HG03460 (cell line): Measurements from ENCODE around the gene PBX4.

Experiments
- ATAC-seq: cut with Tn5 transposase; IDR thresholded peaks from one replicate; pipeline ENCODE4 v1.9.1; 2021; ENCODE audit not compliant: unreplicated experiment

PBX4 gene

GRCh38 chr19:19592690-19593089, 25.8 kb downstream of the PBX4 start:
- ATAC-seq, result no peak

DNA sequence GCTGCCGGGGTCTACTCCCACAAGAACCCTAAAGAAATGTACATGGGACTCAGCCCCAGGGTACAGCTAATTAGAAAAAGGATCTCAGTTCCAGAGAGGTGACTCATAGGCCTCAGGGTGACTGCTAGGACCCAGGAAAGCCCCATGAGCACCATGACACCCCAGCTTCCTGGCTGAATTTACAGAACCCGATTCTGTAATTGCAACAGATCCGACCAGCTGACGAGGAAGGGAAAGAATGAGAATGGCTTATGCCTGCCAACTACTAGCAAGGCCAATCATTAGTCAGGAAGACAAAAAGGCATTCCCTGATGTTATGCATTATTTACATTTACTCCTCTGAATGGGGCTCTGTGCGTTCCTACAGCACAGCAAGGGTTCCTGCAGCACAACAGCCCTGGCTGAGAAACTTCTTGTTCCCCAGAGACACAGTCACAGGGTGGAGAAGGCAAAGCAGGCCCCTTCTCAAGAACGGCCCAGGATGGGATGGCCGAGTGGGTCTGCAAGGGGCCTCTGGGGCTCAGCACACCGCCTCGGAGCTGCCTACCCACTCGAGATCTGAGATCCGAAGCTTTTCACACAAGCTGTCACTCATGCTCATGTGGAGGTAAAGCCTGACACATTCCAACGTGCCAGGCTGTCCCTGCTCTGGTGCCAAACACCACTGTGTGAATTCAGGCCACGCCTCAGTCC, 27.2 kb downstream of the PBX4 start:
- no peak for ATAC-seq

- ATAC-seq, result no peak
Measured at GRCh38 chr19:19588546-19588945, 29.9 kb downstream of the PBX4 start.

GRCh38 chr19:19587771-19588170, 30.7 kb downstream of the PBX4 start:
- ATAC-seq, result no peak

DNA sequence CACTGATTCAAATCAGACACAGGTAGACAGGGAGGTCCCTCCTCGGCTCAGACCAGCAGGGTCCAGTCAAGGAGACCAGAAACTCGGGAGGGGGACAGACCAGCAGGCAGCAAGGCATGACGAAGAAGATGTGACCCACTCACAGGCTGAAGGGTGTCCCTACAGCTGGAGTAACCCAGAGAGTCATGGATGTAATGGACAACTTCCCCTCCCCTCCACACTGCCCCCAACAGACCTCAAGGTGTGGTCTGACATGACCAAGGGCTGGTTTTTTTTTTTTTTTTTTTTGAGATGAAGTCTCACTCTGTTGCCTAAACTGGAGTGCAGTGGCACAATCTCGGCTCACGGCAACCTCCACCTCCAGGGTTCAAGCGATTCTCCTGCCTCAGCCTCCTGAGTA, 34.1 kb downstream of the PBX4 start:
- ATAC-seq, result no peak

DNA sequence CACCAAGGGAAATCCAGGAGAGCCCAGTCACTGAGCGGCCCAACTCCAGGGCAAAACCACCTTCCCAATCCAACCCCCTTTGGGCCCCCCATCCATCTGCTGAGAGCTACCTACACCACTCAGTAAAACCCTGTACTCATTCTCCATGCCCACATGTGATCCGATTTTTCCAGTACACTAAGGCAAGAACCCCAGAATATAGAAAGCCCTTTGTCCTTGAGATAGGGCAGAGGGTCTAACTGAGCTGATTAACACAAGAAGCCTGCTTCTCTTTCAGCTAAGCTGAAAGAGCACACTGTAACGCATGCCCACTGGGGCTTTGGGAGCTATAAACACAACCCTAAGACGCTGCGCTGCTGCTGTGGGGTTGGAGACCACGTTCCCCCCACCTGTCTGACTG, 36.0 kb downstream of the PBX4 start:
- ATAC-seq, result no peak

DNA sequence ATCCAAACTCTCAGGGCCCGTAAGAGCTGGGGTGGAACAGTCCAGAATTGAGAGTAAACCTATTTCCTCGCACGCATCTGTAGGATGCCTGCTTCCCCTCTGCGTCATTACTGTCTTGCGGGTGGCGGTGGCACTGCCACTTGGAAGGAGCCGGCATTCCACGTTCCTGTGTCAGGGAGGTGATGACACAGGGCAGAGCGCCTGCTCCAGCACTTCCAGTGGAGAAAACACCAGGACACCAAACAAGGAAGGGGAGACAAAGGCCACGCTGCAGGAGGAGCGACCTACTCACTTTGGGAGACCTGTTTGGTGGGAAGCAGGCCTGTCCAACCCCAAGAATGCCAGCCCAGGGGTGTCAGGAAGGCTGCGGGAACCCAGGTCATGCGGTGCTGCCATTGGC, 37.1 kb downstream of the PBX4 start:
- ATAC-seq, result no peak

DNA sequence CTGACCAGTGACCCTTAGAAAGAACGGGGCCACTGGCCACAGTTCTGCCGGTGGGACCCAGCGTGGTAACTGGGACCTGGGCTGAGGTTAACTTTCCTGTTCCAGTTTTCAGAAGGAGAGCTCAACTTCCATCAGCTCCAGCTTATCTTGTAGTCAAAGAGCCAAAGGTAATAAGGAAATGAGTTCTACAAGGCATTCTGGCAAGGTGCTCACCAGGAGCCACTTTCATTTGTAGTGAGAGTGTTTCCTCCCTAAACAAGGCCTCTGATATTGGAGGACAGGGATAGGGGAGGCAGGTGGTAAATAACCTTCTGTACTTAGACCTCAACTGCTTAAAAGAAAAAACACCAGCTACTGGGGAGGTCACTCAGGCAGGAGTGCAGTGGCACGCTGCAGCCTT, 38.1 kb downstream of the PBX4 start:
- no peak for ATAC-seq

DNA sequence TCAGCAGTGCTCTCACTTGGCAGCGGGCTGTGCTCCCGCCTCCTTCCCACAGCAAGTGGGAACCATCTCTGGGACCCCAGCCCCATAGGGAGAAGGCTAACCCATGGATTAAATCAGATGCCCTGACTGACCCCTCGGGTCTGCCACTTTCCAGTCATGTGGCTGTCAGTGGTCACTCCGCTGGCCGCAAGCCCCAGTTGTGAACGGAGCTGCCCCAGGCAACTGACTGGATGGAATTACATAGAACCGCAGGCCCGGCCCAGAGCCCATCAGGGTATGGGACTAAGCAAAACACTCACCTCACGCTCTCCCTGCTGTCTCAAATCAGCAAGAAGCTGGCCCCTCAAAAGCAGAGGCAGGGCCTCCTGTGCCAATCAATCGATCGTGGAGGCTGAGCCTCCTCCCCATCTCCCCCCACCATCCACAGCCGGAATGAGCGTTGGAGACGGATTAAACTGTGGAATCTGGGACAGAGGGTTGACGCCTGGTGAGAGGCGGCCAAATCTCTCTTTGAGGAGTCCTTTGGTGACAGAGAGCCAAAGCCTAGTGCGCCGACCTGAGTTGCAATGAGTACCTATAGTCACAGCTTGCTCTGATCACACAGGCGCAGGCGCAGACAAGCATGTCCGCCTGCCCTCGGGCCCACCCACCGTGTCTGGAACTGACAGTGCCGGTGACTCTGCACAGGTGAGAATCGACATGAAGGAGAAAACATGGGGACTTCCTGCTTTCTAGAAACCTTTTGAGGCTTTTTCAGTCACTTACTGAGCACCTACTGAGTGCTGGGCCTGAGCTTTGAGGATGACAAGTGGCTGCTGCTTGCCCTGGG, 38.7 kb downstream of the PBX4 start:
- ATAC-seq, result no peak

DNA sequence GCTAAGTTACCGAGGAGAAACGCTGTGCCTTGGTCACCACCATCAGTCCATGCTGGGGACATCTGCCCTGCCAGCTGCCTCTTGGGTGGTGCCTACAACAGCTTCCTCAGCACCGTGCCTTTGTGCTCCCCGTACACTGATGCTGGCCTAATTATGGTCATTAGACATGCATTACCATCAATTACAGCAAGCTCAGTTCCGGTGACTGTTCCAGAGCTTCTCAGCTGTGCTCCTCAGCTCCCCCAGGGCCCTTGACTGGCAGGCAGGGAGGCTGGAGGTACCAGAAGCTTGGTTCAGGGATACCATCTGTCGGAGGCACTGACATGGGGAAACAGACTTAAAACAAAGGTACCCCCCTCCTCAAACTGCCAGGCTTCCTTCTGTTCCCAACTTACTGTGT, 40.2 kb downstream of the PBX4 start:
- no peak for ATAC-seq

DNA sequence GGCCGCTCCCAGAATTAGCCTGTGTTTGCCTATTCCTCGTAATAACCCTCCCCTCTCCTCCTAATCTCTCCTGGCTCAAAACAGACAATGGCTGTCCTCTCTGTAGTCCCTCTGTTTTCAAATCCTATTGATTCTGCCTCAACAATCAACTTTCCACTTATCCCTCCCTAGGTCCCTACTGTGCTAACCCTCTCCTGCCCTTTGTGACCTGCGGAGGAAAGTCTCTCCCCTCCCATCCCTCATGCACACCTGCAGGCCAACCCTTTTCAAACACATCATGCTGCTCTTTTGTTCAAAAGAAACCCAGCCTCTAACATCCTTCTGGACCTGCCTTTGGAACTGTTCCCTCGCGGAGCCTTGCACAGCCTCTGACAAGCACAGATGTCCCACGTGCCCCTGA, 43.1 kb downstream of the PBX4 start:
- no peak for ATAC-seq

GRCh38 chr19:19571071-19571786, 47.3 kb downstream of the PBX4 start:
- ATAC-seq, result no peak

DNA sequence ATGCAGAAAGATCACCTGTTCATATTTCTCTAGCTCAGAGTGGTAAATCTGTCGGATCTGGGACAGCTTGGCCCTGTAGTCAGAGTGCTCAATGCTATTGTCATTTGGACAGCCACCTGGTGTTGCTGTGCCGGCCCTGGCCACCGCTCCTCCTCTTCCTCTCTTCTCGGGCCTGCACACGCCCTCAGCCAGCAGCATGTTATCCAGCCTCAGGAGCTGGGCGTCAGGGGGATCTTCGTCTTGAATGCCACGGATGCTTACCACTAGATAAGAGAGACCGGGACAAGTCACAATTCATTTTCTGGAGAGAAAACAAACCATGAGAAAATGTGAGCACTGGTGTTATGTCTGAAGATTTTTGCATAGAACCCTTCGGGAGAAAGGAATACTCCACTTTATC, 47.9 kb downstream of the PBX4 start:
- ATAC-seq, result no peak

- no peak for ATAC-seq
Measured at GRCh38 chr19:19568802-19569756, 49.4 kb downstream of the PBX4 start.

DNA sequence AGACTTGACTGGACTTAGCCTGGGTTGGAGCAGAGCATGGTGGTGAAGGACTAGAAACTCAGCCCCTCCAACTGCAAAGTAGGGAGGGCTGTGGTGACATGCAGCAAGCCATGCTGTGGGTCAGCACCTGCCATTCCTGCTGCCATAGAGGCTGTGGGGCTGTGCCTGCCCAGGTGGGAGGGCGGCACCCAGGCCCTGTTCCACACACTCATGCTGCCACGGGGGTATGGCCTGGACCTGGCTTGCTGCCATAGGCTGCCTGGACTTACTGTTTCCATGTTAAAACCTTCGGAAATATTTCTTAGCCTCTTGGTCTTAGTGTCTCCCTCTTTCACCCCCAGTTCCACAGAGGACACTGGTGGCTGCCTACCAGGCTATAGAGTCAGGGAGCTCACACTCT, 51.1 kb downstream of the PBX4 start:
- no peak for ATAC-seq

DNA sequence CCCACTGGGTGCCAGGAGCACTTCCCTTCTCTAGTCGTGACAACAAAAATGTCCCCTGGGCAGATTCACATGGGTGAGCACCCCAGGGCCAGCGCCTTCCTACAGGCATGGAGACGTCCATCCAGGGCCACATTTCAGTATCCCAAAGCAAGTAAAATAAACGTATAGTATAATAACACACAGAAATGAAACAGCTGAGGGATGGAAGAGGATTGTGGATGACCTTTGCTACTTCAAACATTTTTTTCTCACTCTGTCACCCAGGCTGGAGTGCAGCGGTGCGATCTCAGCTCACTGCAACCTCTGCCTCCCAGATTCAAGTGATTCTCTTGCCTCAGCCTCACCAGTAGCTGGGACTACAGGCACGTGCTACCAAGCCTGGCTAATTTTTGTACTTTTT, 52.2 kb downstream of the PBX4 start:
- no peak for ATAC-seq

DNA sequence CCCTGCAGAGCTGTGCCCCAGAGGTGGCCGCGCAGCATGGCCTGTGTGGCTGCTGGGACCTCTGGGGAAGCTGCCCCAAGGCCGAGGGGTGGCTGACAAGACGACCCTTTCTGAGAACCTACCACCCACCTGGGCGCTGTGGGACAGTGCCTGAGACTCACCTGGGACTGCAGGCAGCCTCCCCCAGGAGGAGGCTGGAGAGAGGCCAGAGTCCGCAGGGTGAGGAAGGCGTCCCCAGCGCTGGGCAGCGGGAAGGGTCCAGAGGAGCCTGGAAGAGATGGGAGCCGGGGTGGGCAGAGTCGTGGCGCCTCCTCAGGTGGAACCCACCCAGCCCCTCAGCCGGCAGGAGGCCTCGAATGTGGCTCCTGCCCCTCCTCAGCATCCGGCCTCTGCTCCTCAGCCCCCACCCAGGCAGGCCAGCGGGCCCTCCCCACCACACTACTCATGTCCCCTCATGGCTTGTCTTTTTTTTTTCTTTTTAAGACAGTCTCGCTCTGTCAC, 55.1 kb downstream of the PBX4 start:
- no peak for ATAC-seq

GRCh38 chr19:19562665-19563347, 55.7 kb downstream of the PBX4 start:
- ATAC-seq, result no peak

- ATAC-seq, result no peak
Measured at GRCh38 chr19:19561946-19562664, 56.4 kb downstream of the PBX4 start.
